WTC11 (cell line): ENCODE data around the gene BEGAIN. TPM values are rescaled to one million over a fixed set of nuclear protein-coding genes. Genes with fewer than 3 reads are reported as not detected.

Experiments
- ATAC-seq: fragments of 200-7000 bp; cut with Tn5 transposase; 2 replicates; pipeline ENCODE4 v1.10.0; 2021; ENCODE audit warnings: mild to moderate bottlenecking, moderate library complexity
- CTCF ChIA-PET: fragments of 300-600 bp; sonication (Branson Sonifier 250); formaldehyde crosslinking; loops from one replicate; lab custom pipeline; 2021; ENCODE audit warnings: antibody characterized with exemption; lab: Charles Lee
- POLR2A ChIA-PET: fragments of 350-600 bp; sonication (Branson Sonifier 250); formaldehyde crosslinking; loops from one replicate; lab custom pipeline; 2021; ENCODE audit warnings: antibody characterized with exemption; lab: Charles Lee
- DNase-seq: peaks from one replicate; pipeline ENCODE4 v3.0.0; 2021; ENCODE audit warnings: low spot score
- H3K27ac Mint-ChIP-seq: 2 replicates; pipeline ENCODE4 v1.8.0; 2021; ENCODE audit warnings: mixed read lengths
- H3K27me3 Mint-ChIP-seq: 2 replicates; pipeline ENCODE4 v1.8.0; 2021; ENCODE audit warnings: low read depth, mild to moderate bottlenecking, moderate library complexity, mixed read lengths
- H3K36me3 Mint-ChIP-seq: 2 replicates; pipeline ENCODE4 v1.8.0; 2021; ENCODE audit warnings: mixed read lengths
- H3K4me1 Mint-ChIP-seq: 2 replicates; pipeline ENCODE4 v1.8.0; 2022; ENCODE audit warnings: mixed read lengths
- H3K4me3 Mint-ChIP-seq: 2 replicates; pipeline ENCODE4 v1.8.0; 2021; ENCODE audit warnings: mild to moderate bottlenecking, moderate library complexity, mixed read lengths
- H3K9me3 Mint-ChIP-seq: 2 replicates; pipeline ENCODE4 v1.8.0; 2021; ENCODE audit warnings: mixed read lengths
- AR ChIP-seq: fragments of 250-450 bp; sonication (Bioruptor Pico); IDR thresholded peaks from 2 replicates; pipeline ENCODE4 v1.9.0; 2021; ENCODE audit warnings: mild to moderate bottlenecking
- ARID4B ChIP-seq: sonication (generic); formaldehyde crosslinking; IDR thresholded peaks from 2 replicates; pipeline ENCODE4 v1.8.0; 2023; ENCODE audit warnings: missing genetic modification reagents, mild to moderate bottlenecking, borderline replicate concordance
- CREB1 ChIP-seq: sonication (generic); formaldehyde crosslinking; IDR thresholded peaks from 2 replicates; pipeline ENCODE4 v1.8.0; 2023; ENCODE audit warnings: mild to moderate bottlenecking, missing genetic modification reagents
- E2F4 ChIP-seq: sonication (generic); formaldehyde crosslinking; IDR thresholded peaks from 2 replicates; pipeline ENCODE4 v1.8.1; 2022; ENCODE audit warnings: low read depth, mild to moderate bottlenecking, moderate library complexity, missing genetic modification reagents, borderline replicate concordance
- ERG ChIP-seq: fragments of 250-450 bp; sonication (Bioruptor Pico); IDR thresholded peaks from 2 replicates; pipeline ENCODE4 v1.8.0; 2021; ENCODE audit warnings: mild to moderate bottlenecking
- ETV6 ChIP-seq: sonication (generic); formaldehyde crosslinking; IDR thresholded peaks from 2 replicates; pipeline ENCODE4 v1.8.1; 2022; ENCODE audit warnings: mild to moderate bottlenecking, missing genetic modification reagents
- NR2C2 ChIP-seq: sonication (generic); formaldehyde crosslinking; IDR thresholded peaks from 2 replicates; pipeline ENCODE4 v1.8.0; 2022; ENCODE audit warnings: mild to moderate bottlenecking, missing genetic modification reagents
- NR3C1 ChIP-seq: sonication (generic); formaldehyde crosslinking; conservative IDR thresholded peaks from 2 replicates; pipeline ENCODE4 v1.8.1; 2023; ENCODE audit warnings: low read depth, mild to moderate bottlenecking, missing genetic modification reagents
- PRDM15 ChIP-seq: sonication (generic); formaldehyde crosslinking; IDR thresholded peaks from 2 replicates; pipeline ENCODE4 v1.8.0; 2022; ENCODE audit warnings: missing genetic modification reagents
- TEAD4 ChIP-seq: sonication (generic); formaldehyde crosslinking; IDR thresholded peaks from 2 replicates; pipeline ENCODE4 v1.8.0; 2022; ENCODE audit warnings: mild to moderate bottlenecking, missing genetic modification reagents
- ZNF138 ChIP-seq: sonication (generic); formaldehyde crosslinking; conservative IDR thresholded peaks from 2 replicates; pipeline ENCODE4 v1.8.1; 2022; ENCODE audit warnings: mild to moderate bottlenecking, moderate library complexity, missing genetic modification reagents
- ZNF263 ChIP-seq: sonication (generic); formaldehyde crosslinking; IDR thresholded peaks from 2 replicates; pipeline ENCODE4 v1.8.1; 2022; ENCODE audit warnings: low read depth, mild to moderate bottlenecking, moderate library complexity, missing genetic modification reagents
- ZNF317 ChIP-seq: sonication (generic); formaldehyde crosslinking; IDR thresholded peaks from 2 replicates; pipeline ENCODE4 v1.8.1; 2023; ENCODE audit warnings: low read depth, mild to moderate bottlenecking, moderate library complexity, missing genetic modification reagents, borderline replicate concordance
- ZNF396 ChIP-seq: fragments of 250-450 bp; sonication (Bioruptor Pico); IDR thresholded peaks from 2 replicates; pipeline ENCODE4 v1.8.0; 2021; ENCODE audit warnings: mild to moderate bottlenecking, moderate library complexity, borderline replicate concordance
- ZNF532 ChIP-seq: fragments of 250-450 bp; sonication (Bioruptor Pico); IDR thresholded peaks from 2 replicates; pipeline ENCODE4 v1.9.0; 2021; ENCODE audit warnings: mild to moderate bottlenecking, borderline replicate concordance
- ZNF671 ChIP-seq: fragments of 250-450 bp; sonication (Bioruptor Pico); IDR thresholded peaks from 2 replicates; pipeline ENCODE4 v1.8.0; 2021; ENCODE audit warnings: mild to moderate bottlenecking
- total RNA-seq: library from RNA; stranded (reverse); gene quantifications from 3 replicates; pipeline ENCODE4 v1.2.3, GENCODE V29; 2021

Gene BEGAIN
- total RNA-seq, 1 experiment from 2014 or later: 1.3 TPM

- H3K36me3 Mint-ChIP-seq: no peaks in the 10 kb centered on the region
- POLR2A ChIA-PET: no interaction called here
- H3K4me3 Mint-ChIP-seq: no peak overlapping the region
- peaks cover 9% of the 10 kb centered on the region for H3K27me3 Mint-ChIP-seq
- H3K4me1 Mint-ChIP-seq: peaks cover 8% of the 10 kb centered on the region
- H3K9me3 Mint-ChIP-seq: peaks cover 4% of the 10 kb centered on the region
- TF ChIP-seq ZNF396 (CRISPR knock-in tag) (no peak), E2F4 (CRISPR knock-in tag) (no peak), PRDM15 (CRISPR knock-in tag) (no peak), NR2C2 (CRISPR knock-in tag) (no peak)
- CTCF ChIA-PET: no interaction called here
- DNase-seq (peak; percentile 1), ATAC-seq (no peak)
- H3K27ac Mint-ChIP-seq: no peak overlapping the region
Measured at GRCh38 chr14:100622708-100623485, 35.7 kb upstream of the BEGAIN start.

GRCh38 chr14:100622224-100622623 lies 35.0 kb upstream of the BEGAIN start:
- Mint-ChIP-seq H3K9me3 (peaks cover 4% of the 10 kb centered on the region), H3K4me1 (peaks cover 11% of the 10 kb centered on the region), H3K27me3 (peaks cover 9% of the 10 kb centered on the region), H3K27ac (no peak overlapping the region), H3K4me3 (no peak overlapping the region), H3K36me3 (no peaks in the 10 kb centered on the region)
- CTCF ChIA-PET: no interaction called here
- POLR2A ChIA-PET: no interaction called here
- peak; percentile 10 for DNase-seq
- ATAC-seq: no peak
- no peak for TF ChIP-seq ZNF138 (CRISPR knock-in tag)
- TF ChIP-seq NR3C1 (CRISPR knock-in tag): no peak
- no peak for TF ChIP-seq AR (CRISPR knock-in tag)
- no peak for TF ChIP-seq ZNF671 (CRISPR knock-in tag)
- TF ChIP-seq ZNF532 (CRISPR knock-in tag): no peak
- no peak for TF ChIP-seq ZNF317 (CRISPR knock-in tag)
- no peak for TF ChIP-seq ERG
- no peak for TF ChIP-seq ZNF263 (CRISPR knock-in tag)
- no peak for TF ChIP-seq CREB1 (CRISPR knock-in tag)
- no peak for TF ChIP-seq ETV6 (CRISPR knock-in tag)
- no peak for TF ChIP-seq ARID4B
- no peak for TF ChIP-seq TEAD4
